Activated naive CD4-positive, alpha-beta T cell treated with anti-CD3 and anti-CD28 coated beads, Interleukin-2, amount 50 U/mL, for 24 hours (primary cell): ENCODE results near the gene ADGRD1.
"Not testable (repeated sequence)": the region's sequence is repeated elsewhere in the genome, so short reads cannot be mapped to it uniquely, and the experiment has no call there.

ENCODE experiments used
- H3K27ac Mint-ChIP-seq: one replicate; pipeline ENCODE4 v1.8.0; 2021; ENCODE audit warnings: mild to moderate bottlenecking, mixed read lengths
- H3K27me3 Mint-ChIP-seq: one replicate; pipeline ENCODE4 v1.8.0; 2021; ENCODE audit warnings: mixed read lengths
- H3K36me3 Mint-ChIP-seq: one replicate; pipeline ENCODE4 v1.8.0; 2021; ENCODE audit warnings: mixed read lengths
- H3K4me1 Mint-ChIP-seq: one replicate; pipeline ENCODE4 v1.8.0; 2021; ENCODE audit warnings: mixed read lengths
- H3K4me3 Mint-ChIP-seq: one replicate; pipeline ENCODE4 v1.8.0; 2021; ENCODE audit warnings: mild to moderate bottlenecking, mixed read lengths
- H3K9me3 Mint-ChIP-seq: one replicate; pipeline ENCODE4 v1.8.0; 2021; ENCODE audit warnings: mixed read lengths

Gene ADGRD1

DNA sequence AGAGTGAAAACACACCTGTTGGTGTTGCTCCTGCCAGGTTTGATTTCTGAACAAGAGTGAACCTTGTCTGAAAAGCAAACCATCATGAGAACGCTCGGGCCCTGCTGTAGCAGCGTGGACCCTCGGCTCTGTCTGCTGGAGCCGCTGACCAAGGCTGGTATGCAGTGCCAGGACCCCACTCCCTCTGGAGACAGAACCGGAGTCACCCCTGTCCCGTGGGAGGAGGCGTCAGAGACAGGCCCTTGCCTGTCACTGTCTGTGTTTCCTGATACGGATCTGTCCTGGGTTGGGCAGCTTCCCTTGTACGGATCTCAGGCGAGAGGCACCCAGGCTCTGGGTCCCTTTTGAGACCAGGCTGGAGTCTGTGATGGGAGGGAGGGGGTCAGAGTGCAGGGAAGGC lies 111.6 kb downstream of the ADGRD1 start:
- Mint-ChIP-seq H3K27ac (no peak overlapping the region), H3K36me3 (no peaks in the 10 kb centered on the region), H3K4me3 (no peak overlapping the region), H3K9me3 (no peaks in the 10 kb centered on the region), H3K27me3 (peaks cover 13% of the 10 kb centered on the region), H3K4me1 (no peaks in the 10 kb centered on the region)

DNA sequence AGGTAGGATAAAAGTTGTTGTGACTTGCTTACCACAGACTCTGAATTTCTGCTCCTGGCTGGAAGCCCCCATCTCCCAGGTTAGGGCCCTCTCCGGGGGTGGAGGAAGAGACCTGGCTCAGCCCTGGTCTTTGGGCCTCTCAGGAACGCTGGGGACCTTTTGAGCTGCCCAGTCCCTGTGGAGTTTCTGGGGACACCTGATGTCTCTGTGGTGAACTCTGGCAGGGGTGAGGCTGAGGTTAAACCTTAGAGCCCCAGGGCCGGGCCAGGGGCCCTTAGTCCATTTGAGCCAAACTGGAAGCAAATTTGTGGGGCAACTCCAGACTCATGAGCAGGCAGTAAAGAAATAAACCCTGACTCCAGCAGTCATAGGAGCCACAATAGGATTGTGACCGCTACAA lies 112.1 kb downstream of the ADGRD1 start:
- H3K27ac Mint-ChIP-seq = no peak overlapping the region
- H3K27me3 Mint-ChIP-seq = peaks cover 13% of the 10 kb centered on the region

DNA sequence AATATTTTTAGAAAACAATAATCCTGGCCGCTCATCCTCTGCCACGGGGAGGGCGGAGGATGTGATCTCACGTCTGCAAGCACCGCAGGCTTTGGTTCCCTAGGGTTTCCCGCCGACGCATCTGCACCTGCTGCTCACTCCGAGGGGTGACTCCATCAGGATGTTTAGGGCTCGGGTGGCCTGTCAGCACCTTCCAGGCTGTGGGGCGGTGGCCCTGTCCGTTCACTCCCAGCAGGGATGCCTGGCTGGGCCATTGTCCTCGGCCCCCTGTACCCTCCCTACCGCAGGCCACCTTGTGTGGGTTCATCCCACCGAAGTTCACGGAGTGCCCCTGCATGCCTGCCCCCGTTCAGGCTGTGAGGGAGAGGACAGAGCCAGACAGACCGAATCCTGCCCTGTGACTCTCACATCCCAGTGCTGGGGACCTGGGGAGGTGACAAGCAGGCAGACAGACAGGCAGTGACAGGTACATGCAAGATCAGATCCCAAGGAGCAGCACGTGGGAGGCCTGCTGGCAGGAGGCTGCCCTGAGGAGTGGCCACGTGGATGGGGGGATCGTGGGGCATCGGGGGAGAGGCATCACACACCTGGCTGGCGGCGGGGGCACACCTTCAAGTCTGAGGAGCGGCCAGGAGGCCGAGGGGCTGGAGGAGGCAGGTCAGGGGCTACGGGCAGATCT lies 112.6 kb downstream of the ADGRD1 start:
- Mint-ChIP-seq H3K4me3 (no peak overlapping the region), H3K36me3 (no peaks in the 10 kb centered on the region), H3K27ac (no peak overlapping the region), H3K27me3 (peaks cover 11% of the 10 kb centered on the region), H3K9me3 (no peaks in the 10 kb centered on the region), H3K4me1 (no peaks in the 10 kb centered on the region)

More for the DNA sequence above, 112.1 kb downstream of the ADGRD1 start:
- no peak overlapping the region for H3K4me3 Mint-ChIP-seq
- no peaks in the 10 kb centered on the region for H3K9me3 Mint-ChIP-seq
- H3K36me3 Mint-ChIP-seq = no peaks in the 10 kb centered on the region
- no peaks in the 10 kb centered on the region for H3K4me1 Mint-ChIP-seq

DNA sequence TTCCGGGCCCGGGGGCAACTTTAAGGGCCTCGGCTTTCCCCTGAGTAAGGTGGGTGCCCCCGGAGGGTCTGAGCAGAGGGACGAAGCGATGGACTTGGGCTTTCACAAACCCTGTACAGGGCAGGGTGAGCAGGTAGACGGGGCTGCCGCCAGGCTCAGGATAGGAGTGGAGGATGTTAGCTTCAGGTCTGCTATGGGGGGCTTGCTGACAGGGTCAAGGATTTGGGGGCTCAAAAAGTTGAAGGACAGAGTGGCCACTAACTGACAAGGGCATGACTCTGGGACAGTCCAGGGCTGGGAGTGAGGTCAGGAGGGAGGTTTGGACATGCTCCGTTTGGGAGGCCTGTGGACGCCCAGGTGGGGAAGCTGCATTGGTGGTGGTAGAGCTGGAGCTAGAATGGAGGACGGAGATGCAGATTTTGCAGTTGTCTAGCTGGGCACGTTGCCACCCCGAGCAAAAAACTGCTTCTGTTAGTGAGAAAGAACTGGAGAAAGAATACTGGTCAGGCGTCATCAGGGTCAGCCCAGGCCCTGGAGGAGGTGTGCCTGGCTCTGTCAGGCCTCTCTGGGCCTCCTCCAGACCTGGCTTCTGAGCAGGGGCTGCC lies 113.3 kb downstream of the ADGRD1 start:
- H3K27me3 Mint-ChIP-seq = peaks cover 10% of the 10 kb centered on the region
- H3K9me3 Mint-ChIP-seq = no peaks in the 10 kb centered on the region
- no peaks in the 10 kb centered on the region for H3K4me1 Mint-ChIP-seq
- H3K27ac Mint-ChIP-seq = no peak overlapping the region
- H3K4me3 Mint-ChIP-seq = no peak overlapping the region
- H3K36me3 Mint-ChIP-seq = no peaks in the 10 kb centered on the region

DNA sequence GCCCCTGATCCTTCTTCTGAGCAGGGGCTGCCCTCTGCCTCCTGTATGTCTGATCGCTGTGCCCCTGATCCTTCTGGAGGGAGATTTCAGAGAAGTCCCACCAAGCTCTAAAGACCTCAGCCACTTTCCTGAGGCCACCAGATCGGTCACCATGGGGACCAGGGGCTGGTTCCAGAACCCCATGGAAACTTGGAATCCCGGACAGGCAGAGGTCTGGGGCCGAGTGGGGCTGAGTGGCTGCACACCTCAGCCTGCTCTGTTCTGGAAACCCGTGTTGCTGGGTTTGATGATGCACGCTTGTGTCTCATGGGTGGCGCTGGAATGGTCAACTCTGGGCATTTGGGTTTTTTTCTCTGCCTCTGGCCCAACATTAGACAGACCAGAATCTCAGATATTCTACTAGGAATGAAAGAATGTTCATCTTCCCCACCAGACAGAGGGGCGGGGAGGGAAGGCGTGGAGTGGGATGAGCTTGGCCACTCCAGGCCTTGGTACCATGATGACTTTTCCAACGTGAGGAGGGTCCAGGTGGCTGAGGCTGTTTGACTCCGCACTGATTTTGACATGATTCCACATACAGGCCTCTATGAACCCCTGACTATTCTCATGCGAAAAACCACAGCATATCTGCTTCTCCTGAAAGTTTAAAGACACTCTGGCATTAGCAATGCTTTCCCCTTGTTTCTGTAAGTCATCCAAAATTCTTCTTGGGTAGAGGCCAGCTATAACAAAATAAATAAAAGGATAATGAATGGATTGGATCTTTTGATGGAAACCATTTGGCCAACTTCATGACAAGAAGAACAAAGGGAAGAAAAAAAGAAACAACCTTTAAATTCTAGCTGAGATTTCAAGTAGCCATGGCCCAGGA lies 114.5 kb downstream of the ADGRD1 start:
- H3K36me3 Mint-ChIP-seq = no peaks in the 10 kb centered on the region
- H3K4me3 Mint-ChIP-seq = no peak overlapping the region
- H3K27me3 Mint-ChIP-seq = peaks cover 10% of the 10 kb centered on the region
- no peaks in the 10 kb centered on the region for H3K4me1 Mint-ChIP-seq
- H3K9me3 Mint-ChIP-seq = no peaks in the 10 kb centered on the region
- H3K27ac Mint-ChIP-seq = no peak overlapping the region

DNA sequence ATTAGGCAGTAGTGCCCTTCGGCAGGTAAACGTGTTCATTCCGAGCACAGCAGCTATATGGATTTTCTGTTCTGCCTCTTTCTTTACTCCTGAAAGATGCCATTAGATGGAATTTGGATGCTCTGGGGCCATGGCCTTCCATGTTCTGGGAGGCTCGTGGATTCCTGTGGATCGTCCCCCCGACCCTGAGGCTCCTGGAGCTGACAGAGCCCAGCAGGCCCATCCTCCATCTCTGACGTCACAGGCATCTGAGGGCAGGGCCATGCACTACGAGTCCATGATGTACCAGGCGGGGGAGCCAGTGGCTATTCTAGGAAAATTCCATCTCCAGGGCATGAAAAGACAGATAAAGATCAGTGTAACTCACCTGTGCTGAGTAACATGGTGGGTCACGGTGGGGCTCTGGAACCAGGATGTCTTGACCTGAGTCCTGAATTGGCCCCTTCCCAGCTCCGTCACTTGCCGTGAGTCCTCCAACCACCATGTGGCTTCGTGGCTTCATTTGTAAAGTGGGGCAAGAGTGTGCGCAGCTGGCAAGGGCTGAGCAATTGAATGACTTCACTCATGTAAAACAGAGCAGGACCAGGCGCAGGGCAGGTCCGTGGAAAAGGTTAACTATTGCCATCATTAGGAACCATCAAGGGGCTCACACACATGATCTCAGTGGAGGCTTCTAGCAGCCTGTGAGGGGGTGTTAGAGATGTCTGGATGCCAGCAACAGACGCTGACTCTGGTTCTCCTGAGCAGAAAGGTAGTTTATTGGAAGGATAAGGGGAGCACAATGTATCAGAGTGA lies 115.4 kb downstream of the ADGRD1 start:
- not testable (repeated sequence) for H3K27ac Mint-ChIP-seq, H3K36me3 Mint-ChIP-seq, H3K4me1 Mint-ChIP-seq, H3K9me3 Mint-ChIP-seq, H3K27me3 Mint-ChIP-seq, H3K4me3 Mint-ChIP-seq

DNA sequence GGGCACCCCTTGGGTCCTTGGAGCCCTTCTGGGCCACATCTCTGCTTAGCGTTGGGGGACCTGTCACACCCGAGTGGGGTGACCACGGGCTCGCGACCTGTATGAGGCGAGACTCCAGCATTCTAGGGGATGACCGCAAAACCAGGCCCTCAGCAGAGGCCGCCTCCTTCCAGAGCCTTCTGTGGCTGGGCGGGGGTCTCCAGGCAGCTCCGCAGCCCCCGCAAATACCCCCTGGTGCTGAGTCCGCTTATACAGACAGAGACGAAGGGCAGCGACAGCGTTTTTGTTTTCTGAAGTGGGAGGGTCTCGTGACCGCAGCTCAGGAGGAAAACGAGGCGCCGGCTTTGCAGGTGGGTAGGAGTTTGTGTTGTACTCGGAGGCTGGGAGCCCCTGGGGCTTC lies 116.4 kb downstream of the ADGRD1 start:
- H3K4me1 Mint-ChIP-seq, H3K4me3 Mint-ChIP-seq, H3K27ac Mint-ChIP-seq, H3K36me3 Mint-ChIP-seq, H3K9me3 Mint-ChIP-seq, H3K27me3 Mint-ChIP-seq: not testable (repeated sequence)

DNA sequence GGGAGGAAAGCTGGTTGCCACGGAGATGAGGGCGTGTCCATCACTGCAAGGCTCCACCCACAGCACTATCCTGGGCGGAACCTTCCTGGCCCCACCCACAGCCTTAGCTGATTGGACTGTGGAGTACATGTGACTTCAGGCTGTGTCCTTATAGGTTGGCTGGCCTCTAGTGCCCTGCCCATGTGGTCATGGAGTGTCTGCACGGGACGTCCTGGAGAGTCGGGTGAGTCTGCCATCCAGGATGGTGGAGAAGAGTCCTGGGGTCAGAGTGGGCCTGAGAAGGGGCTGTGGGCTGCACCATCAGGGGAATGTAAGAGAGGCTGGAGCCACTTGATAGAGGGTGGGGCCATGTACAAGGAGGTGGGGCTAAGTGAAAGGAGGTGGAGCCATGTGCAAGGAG lies 117.0 kb downstream of the ADGRD1 start:
- not testable (repeated sequence) for H3K27me3 Mint-ChIP-seq, H3K4me3 Mint-ChIP-seq, H3K4me1 Mint-ChIP-seq, H3K36me3 Mint-ChIP-seq, H3K9me3 Mint-ChIP-seq, H3K27ac Mint-ChIP-seq

DNA sequence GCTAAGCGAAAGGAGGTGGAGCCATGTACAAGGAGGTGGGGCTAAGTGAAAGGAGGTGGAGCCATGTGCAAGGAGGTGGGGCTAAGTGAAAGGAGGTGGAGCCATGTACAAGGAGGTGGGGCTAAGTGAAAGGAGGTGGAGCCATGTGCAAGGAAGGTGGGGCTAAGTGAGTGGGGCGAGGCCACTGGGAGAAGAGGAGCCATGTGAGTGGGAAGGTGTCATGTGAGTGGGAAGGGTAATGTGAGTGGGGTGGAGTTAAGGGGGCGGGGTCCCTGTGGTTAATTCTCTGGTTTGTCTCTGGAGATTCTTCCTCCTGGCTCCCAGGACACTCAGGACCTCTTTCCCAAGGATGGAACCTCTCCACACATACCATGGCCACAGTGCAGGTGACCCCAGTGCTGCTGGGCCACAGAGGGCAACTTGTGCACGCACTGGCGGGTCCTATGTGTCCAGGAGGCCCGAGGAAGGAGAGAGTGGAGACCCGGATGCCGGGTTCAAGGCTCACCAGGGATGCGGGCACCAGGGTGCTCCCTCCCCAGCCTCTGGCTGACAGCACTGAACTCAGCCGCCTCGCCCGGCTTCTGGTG lies 117.6 kb downstream of the ADGRD1 start:
- not testable (repeated sequence) for H3K36me3 Mint-ChIP-seq, H3K27me3 Mint-ChIP-seq, H3K9me3 Mint-ChIP-seq, H3K27ac Mint-ChIP-seq, H3K4me3 Mint-ChIP-seq, H3K4me1 Mint-ChIP-seq

DNA sequence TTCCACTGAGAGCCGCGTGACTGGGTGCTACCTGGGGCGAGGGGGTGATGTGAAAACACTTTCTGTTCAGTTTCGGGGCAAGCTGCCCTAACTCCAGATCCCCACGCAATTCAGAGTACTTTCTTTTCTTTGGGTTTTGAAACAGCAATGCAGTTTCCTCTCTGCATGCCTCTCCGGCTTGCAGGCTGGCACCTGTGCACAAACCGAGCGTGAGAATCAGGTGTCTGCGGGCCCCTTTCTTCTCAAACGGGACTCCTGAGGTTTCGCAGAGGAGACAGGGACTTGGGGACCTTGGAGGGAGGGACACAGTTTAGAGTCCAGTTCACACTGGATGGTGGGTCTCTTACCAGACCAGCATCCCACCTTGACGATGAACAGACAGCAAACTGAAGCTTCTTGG lies 118.2 kb downstream of the ADGRD1 start:
- H3K4me1 Mint-ChIP-seq, H3K36me3 Mint-ChIP-seq, H3K27me3 Mint-ChIP-seq, H3K4me3 Mint-ChIP-seq, H3K27ac Mint-ChIP-seq, H3K9me3 Mint-ChIP-seq: not testable (repeated sequence)

DNA sequence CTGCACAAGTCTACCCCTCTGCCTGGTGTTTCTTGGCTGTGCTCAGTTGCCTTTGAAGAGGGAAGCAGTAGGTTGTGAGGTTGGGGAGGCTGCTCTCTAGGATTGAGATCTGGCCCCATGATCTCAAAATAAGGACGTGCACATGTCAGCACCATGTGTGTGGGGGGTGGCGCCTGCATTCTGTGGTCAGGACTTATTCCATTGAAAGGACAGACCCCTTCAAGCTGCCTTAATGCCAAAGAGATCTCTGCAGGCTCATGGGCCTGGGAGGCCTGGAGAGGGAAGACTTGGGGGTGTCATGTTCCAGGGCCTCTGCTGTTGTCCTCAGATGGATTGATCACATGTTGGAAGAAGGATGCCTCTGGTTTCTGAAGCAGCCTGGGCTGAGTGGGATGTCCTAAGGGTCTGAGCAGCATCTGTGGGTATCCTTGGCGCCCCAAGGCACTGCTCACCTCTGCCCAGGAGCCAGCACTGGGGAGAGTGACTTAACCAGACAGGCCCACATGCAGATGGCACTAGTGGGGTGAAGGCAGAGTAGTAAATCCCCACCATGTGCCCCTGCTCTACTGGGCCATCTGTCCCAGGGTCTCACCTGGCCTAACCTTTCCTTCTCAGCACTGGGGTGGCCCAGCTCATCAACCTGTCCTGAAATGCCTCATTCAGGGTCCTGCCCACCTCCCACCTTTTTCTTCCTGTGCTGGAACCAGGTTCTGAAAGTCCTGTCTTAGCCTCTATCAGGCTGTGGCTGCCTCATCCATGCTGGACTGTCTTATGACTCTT lies 118.9 kb downstream of the ADGRD1 start:
- no peak overlapping the region for H3K4me3 Mint-ChIP-seq
- no peak overlapping the region for H3K27ac Mint-ChIP-seq
- H3K9me3 Mint-ChIP-seq = no peaks in the 10 kb centered on the region
- H3K27me3 Mint-ChIP-seq = no peaks in the 10 kb centered on the region
- no peaks in the 10 kb centered on the region for H3K4me1 Mint-ChIP-seq
- H3K36me3 Mint-ChIP-seq = no peaks in the 10 kb centered on the region

DNA sequence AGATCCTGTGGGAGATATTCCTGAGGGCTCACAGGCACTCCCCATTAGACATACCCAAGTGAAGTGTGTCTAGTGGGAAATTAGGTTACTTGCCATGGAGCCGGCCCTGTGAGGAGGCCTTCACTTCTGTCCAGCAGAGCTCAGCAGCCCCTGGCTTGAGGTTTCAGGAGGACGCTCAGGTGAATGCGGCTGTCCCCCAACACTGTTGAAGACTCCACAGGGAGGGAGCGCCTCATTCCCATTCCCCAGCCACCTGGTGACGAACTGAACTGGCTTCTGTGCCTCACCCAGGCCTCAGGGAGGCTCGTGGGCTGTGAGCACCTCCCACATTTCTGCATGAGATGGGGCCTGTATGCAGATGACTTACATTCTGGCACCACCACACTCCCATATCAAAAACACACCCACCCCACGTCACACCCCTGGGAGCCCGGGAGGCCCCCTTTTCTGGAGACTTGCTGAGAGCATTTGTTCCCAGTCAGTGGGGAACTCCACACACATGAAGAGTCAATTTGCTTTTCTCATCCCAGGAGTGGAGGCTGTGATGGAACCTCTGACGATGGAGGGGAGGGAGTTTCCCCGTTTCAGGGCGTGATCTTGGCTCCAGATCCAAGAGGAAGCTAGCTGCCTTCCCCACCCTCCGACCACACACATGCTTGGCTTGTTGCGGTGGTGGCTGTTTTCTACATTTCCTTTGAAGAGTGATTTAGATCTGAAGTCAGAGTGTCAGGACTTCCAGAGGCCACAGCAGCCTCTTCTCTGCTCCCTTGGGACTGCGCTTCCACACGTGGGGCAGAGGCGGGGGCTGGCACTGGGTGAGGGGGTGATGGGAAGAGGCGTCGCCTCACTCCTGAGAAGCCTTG lies 120.7 kb downstream of the ADGRD1 start:
- Mint-ChIP-seq H3K4me1 (no peaks in the 10 kb centered on the region), H3K9me3 (no peaks in the 10 kb centered on the region), H3K36me3 (no peaks in the 10 kb centered on the region), H3K27ac (no peak overlapping the region), H3K4me3 (no peak overlapping the region), H3K27me3 (peaks cover 2% of the 10 kb centered on the region)

DNA sequence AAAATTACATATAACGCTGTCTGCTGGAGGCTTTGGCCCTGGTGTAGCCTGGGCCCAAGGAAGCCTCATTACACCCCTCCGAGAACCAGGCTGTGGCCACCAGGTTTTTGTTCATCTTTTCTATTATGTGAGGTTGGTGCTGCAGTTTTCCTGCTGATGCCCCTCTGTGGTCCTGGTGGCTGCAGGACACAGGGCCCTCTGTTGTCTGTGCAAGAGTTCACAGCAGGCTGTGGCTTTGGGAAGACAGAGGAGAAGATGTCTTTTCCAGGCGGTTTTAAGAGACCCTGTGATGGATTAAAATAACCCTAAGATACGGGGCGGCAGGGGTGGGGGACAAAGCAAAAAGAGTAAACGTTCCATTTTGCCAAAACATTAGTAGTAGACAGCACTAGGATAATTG lies 121.5 kb downstream of the ADGRD1 start:
- Mint-ChIP-seq H3K4me1 (no peaks in the 10 kb centered on the region), H3K27me3 (peaks cover 2% of the 10 kb centered on the region), H3K4me3 (no peak overlapping the region), H3K36me3 (no peaks in the 10 kb centered on the region), H3K27ac (no peak overlapping the region), H3K9me3 (no peaks in the 10 kb centered on the region)

DNA sequence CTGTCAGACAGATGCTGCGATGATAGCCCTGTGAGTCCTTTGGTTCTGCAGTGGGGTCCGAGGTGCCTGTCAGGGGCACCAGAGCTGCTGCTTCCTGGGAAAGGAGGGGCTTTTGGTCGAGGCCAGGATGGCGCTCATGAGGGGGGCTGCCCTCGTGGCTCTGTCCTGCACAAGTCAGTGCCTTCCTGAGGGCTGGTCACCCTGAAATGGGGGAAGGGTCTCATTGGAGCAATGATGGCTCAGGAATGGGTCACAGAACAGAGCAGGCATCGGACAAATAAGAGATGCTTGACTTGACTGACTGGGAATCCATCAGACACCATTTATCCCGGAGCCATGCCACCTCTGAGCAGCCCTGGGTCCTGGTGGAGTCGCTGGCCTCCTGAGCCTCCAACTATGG lies 121.9 kb downstream of the ADGRD1 start:
- H3K4me1 Mint-ChIP-seq = no peaks in the 10 kb centered on the region
- no peak overlapping the region for H3K4me3 Mint-ChIP-seq
- no peaks in the 10 kb centered on the region for H3K36me3 Mint-ChIP-seq
- H3K27me3 Mint-ChIP-seq = peaks cover 2% of the 10 kb centered on the region
- no peak overlapping the region for H3K27ac Mint-ChIP-seq
- no peaks in the 10 kb centered on the region for H3K9me3 Mint-ChIP-seq
